Hepatocyte (in vitro differentiated cells): ENCODE data around the gene AGBL4. TPM values are rescaled to one million over a fixed set of nuclear protein-coding genes. Genes with fewer than 3 reads are reported as not detected.
"Not testable (repeated sequence)": the region's sequence is repeated elsewhere in the genome, so short reads cannot be mapped to it uniquely, and the experiment has no call there.

ENCODE experiments used
- DNase-seq: peaks from one replicate; pipeline ENCODE4 v3.0.0-alpha.2; 2016; ENCODE audit warnings: low spot score
- H2AFZ ChIP-seq: fragments of 200-600 bp; sonication (generic); 2 replicates; pipeline ENCODE4 v1.6.0; 2016; ENCODE audit warnings: antibody characterized with exemption, mild to moderate bottlenecking
- H3K27ac ChIP-seq: fragments of 200-600 bp; sonication (generic); 2 replicates; pipeline ENCODE4 v1.5.1; 2016; ENCODE audit warnings: mild to moderate bottlenecking
- H3K27me3 ChIP-seq: fragments of 200-600 bp; sonication (generic); 2 replicates; pipeline ENCODE4 v1.6.1; 2016
- H3K36me3 ChIP-seq: fragments of 200-600 bp; sonication (generic); replicated peaks from 2 replicates; pipeline ENCODE4 v1.5.1; 2016; ENCODE audit warnings: low read depth; ENCODE audit not compliant: insufficient read depth
- H3K4me1 ChIP-seq: fragments of 200-600 bp; sonication (generic); 2 replicates; pipeline ENCODE4 v1.5.1; 2016; ENCODE audit warnings: mild to moderate bottlenecking, moderate library complexity; ENCODE audit not compliant: insufficient read depth
- H3K4me2 ChIP-seq: fragments of 200-600 bp; sonication (generic); 2 replicates; pipeline ENCODE4 v1.6.0; 2016
- H3K4me3 ChIP-seq: fragments of 200-600 bp; sonication (generic); 2 replicates; pipeline ENCODE4 v1.5.1; 2016; ENCODE audit warnings: mild to moderate bottlenecking
- H3K79me2 ChIP-seq: fragments of 200-600 bp; sonication (generic); 2 replicates; pipeline ENCODE4 v1.6.0; 2017; ENCODE audit warnings: mild to moderate bottlenecking
- H3K9me2 ChIP-seq: fragments of 200-600 bp; sonication (generic); replicated peaks from 2 replicates; pipeline ENCODE4 v1.6.0; 2017; ENCODE audit warnings: mild to moderate bottlenecking; ENCODE audit not compliant: insufficient read depth
- H3K9me3 ChIP-seq: fragments of 200-600 bp; sonication (generic); 2 replicates; pipeline ENCODE4 v1.5.1; 2016; ENCODE audit warnings: low read depth, mild to moderate bottlenecking
- H4K20me1 ChIP-seq: fragments of 200-600 bp; sonication (generic); 2 replicates; pipeline ENCODE4 v1.6.0; 2016; ENCODE audit warnings: mild to moderate bottlenecking; ENCODE audit not compliant: insufficient read depth, poor library complexity, severe bottlenecking
- CTCF ChIP-seq: fragments of 200-600 bp; sonication (generic); IDR thresholded peaks from 2 replicates; pipeline ENCODE4 v1.5.1; 2016; ENCODE audit warnings: antibody characterized with exemption, mild to moderate bottlenecking; ENCODE audit not compliant: poor library complexity
- EZH2 ChIP-seq: fragments of 200-600 bp; sonication (generic); IDR thresholded peaks from 2 replicates; pipeline ENCODE4 v1.6.1; 2016; ENCODE audit warnings: antibody characterized with exemption, mild to moderate bottlenecking, borderline replicate concordance
- EZH2phosphoT487 ChIP-seq: fragments of 200-600 bp; sonication (generic); IDR thresholded peaks from one replicate; pipeline ENCODE4 v1.6.1; 2018; ENCODE audit warnings: antibody characterized with exemption, mild to moderate bottlenecking, low read depth, moderate library complexity; ENCODE audit not compliant: unreplicated experiment, severe bottlenecking
- WGBS: methylation state at CpG from one replicate; pipeline ENCODE4 v1.1.6; 2016; ENCODE audit warnings: low lambda C conversion rate; ENCODE audit errors: missing lambda C conversion rate; 5-methylcytosine and 5-hydroxymethylcytosine counted together
- polyA plus RNA-seq: library from polyadenylated mRNA; unstranded; fragments of >200 nt; fragmentation: Nextera tagmentation; extraction: Ambion mirVana; gene quantifications from 2 replicates; pipeline ENCODE4 v1.2.1, GENCODE V29; 2016
- total RNA-seq: library from RNA; depleted of rRNA; stranded (reverse); fragments of >200 nt; gene quantifications from 2 replicates; pipeline ENCODE4 v1.2.3, GENCODE V29; 2014

The AGBL4 gene
- total and polyA plus RNA-seq, 2 experiments from 2014 or later = 0.50 to 0.73 TPM

GRCh38 chr1:49297783-49298182 is 726.0 kb downstream of the AGBL4 start:
- H3K9me3 ChIP-seq = no peaks in the 10 kb centered on the region
- no peaks in the 10 kb centered on the region for H3K27me3 ChIP-seq
- no peak overlapping the region for H3K27ac ChIP-seq
- no peaks in the 10 kb centered on the region for H3K36me3 ChIP-seq
- H3K4me2 ChIP-seq = no peak overlapping the region
- H3K4me3 ChIP-seq = no peak overlapping the region
- TF ChIP-seq EZH2 = no peak
- no peak for TF ChIP-seq EZH2phosphoT487
- TF ChIP-seq CTCF = no peak
- DNase-seq = no peak
- 64% methylated on average over 4 of the region's 4 CpGs for WGBS
- no peaks in the 10 kb centered on the region for H3K4me1 ChIP-seq
- no peaks in the 10 kb centered on the region for H3K9me2 ChIP-seq
- H2AFZ ChIP-seq = no peak overlapping the region
- no peaks in the 10 kb centered on the region for H4K20me1 ChIP-seq
- no peaks in the 10 kb centered on the region for H3K79me2 ChIP-seq

GRCh38 chr1:49294539-49294938 is 729.2 kb downstream of the AGBL4 start:
- DNase-seq = no peak
- Histone ChIP-seq H3K27me3 (no peaks in the 10 kb centered on the region), H3K4me1 (no peaks in the 10 kb centered on the region), H3K9me3 (no peaks in the 10 kb centered on the region), H3K79me2 (no peaks in the 10 kb centered on the region), H2AFZ (no peak overlapping the region), H3K9me2 (no peaks in the 10 kb centered on the region), H3K4me2 (no peak overlapping the region), H3K4me3 (no peak overlapping the region), H3K27ac (no peak overlapping the region), H4K20me1 (no peaks in the 10 kb centered on the region), H3K36me3 (no peaks in the 10 kb centered on the region)
- WGBS = 64% methylated on average over 2 of the region's 2 CpGs
- TF ChIP-seq EZH2phosphoT487 (no peak), EZH2 (no peak), CTCF (no peak)

GRCh38 chr1:49293016-49293415 is 730.7 kb downstream of the AGBL4 start:
- Histone ChIP-seq H2AFZ (no peak overlapping the region), H3K9me3 (no peaks in the 10 kb centered on the region), H3K9me2 (no peaks in the 10 kb centered on the region), H3K4me3 (no peak overlapping the region), H3K36me3 (no peaks in the 10 kb centered on the region), H3K27me3 (no peaks in the 10 kb centered on the region), H3K4me1 (no peaks in the 10 kb centered on the region), H4K20me1 (no peaks in the 10 kb centered on the region), H3K27ac (no peak overlapping the region), H3K4me2 (no peak overlapping the region), H3K79me2 (no peaks in the 10 kb centered on the region)
- TF ChIP-seq CTCF (no peak), EZH2phosphoT487 (no peak), EZH2 (no peak)
- WGBS = 68% methylated on average over 4 of the region's 4 CpGs
- no peak for DNase-seq

GRCh38 chr1:49257211-49258049 is 766.3 kb downstream of the AGBL4 start:
- DNase-seq = peak; percentile 26
- peak overlapping the region; percentile 20 for H3K4me3 ChIP-seq
- not testable (repeated sequence) for H3K4me1 ChIP-seq, H4K20me1 ChIP-seq, H3K27me3 ChIP-seq, H3K36me3 ChIP-seq, H3K9me3 ChIP-seq, H3K9me2 ChIP-seq, H3K79me2 ChIP-seq
- peak overlapping the region; percentile 49 for H2AFZ ChIP-seq
- WGBS = 53% methylated on average over 32 of the region's 32 CpGs
- H3K4me2 ChIP-seq = peak overlapping the region; percentile 65
- peak overlapping the region; percentile 80 for H3K27ac ChIP-seq
